Epithelial cell of esophagus (primary cell): ENCODE data around the gene CHST11.

ENCODE experiments used
- DNase-seq: peaks from one replicate; pipeline ENCODE4 v3.0.0; 2010; ENCODE audit warnings: low read depth
- H3K4me3 ChIP-seq: 2 replicates; pipeline ENCODE4 v1.5.1; 2011; ENCODE audit warnings: mild to moderate bottlenecking, low read length, control low read depth
- CTCF ChIP-seq: IDR thresholded peaks from 2 replicates; pipeline ENCODE4 v1.5.1; 2011; ENCODE audit warnings: low read depth, mild to moderate bottlenecking, low read length, control low read depth, inconsistent platforms; ENCODE audit not compliant: insufficient read depth; ENCODE audit errors: missing control alignments

CHST11 gene

DNA sequence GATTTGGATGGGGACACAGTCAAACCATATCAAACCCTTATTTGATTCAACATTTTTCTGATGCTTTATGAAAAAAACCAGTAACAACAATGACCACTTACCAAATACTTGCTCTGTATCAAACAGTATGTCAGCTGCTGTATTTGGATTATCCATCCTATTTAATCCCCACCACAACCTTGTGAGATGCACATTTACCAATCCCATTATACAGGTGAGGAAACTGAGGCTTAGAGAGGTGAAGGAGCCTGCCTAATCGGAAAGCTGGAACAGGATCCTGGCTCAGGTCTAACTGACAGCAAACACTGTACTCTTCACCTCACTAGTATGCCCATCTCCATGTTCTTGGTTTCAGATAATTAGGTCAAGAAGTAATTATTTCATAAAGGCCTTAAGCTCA, 13.8 kb downstream of the CHST11 start:
- TF ChIP-seq CTCF: no peak

GRCh38 chr12:104471336-104471735, 14.6 kb downstream of the CHST11 start:
- no peak overlapping the region for H3K4me3 ChIP-seq
- DNase-seq: no peak
- TF ChIP-seq CTCF: no peak

More for the DNA sequence above, 13.8 kb downstream of the CHST11 start:
- no peak for DNase-seq
- H3K4me3 ChIP-seq: no peak overlapping the region

DNA sequence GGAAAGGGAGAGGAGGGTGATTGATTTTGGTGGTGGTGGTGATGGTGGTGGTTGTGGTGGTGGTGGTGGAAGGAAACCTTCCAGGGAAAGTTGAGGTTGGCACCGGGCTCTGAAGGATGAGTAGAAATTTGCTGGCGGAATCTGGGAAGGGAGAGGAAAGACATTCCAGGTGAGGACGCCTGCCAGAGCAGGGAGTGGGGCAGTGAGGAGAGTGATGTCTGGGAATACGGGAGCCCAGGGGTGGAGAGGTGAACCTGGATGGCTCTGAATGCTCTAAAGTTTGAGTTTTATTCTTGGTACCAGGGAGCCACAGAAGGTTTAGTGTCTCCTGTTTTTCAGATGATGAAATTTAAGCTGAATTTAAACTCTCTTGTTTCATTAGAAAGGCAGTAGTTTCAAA, 16.0 kb downstream of the CHST11 start:
- no peak for TF ChIP-seq CTCF
- H3K4me3 ChIP-seq: no peak overlapping the region
- DNase-seq: no peak

- no peak for DNase-seq
- TF ChIP-seq CTCF: no peak
- H3K4me3 ChIP-seq: no peak overlapping the region
Measured at GRCh38 chr12:104473374-104473983, 16.7 kb downstream of the CHST11 start.

DNA sequence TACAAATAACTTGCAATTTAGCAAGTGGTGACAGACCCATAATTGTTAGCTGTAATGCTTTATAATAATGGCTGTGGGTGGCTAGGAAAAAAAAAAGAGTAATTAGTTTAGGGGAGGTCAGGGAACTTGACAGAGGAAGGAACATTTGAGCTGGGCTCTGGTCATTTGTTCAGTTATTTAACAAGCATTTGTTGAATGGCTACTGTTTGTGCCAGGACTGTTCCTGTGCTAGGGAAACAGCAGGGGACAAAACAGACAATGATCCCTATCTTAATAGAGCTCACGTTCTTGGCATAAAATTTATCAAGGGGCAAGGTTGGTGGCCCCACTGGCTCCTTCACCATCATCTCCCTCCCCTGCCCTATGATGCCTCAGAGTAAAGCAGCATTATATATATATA, 18.5 kb downstream of the CHST11 start:
- DNase-seq: no peak
- TF ChIP-seq CTCF: no peak
- H3K4me3 ChIP-seq: no peak overlapping the region

DNA sequence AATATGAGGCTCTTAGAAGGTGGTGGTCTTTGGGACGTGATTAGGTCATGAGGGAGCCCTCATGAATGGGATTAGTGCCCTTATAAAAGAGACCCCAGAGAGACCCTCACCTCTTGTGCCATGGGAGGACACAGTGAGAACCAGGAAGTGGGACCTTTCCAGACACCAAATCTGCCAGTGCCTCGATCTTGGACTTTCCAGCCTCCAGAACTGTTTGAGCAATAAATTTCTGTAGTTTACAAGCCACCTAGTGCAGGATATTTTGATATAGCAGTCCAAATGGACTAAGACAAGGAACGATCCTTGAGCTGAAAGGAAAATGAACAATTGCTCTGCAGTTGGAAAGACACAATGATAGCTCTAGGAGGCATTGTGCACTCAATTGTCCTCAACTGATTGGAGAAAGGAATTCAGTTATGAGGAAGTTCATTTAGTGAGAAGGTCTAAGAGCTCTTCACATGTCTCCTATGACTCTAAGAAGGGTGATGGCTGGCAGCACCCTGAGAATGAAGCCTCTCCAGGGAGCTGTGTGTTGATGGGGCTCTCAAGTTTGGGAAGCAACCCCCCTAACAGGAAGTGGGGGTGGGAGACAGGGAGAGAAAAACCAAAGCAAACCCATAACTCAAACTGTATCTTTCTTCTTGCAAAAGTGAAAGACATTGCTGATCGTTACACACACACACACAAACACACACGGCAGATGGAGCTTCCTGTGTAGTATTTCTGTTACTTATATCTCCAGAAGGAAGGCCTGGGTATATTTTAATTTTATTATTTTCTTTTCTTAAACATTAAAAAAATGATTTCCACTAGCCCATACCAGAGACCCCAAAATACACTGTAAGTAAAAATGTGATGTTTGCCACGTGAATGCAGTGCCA, 21.0 kb downstream of the CHST11 start:
- H3K4me3 ChIP-seq: no peak overlapping the region
- DNase-seq: no peak
- TF ChIP-seq CTCF: no peak
